ENCODE data around the gene GGACT.

DNA sequence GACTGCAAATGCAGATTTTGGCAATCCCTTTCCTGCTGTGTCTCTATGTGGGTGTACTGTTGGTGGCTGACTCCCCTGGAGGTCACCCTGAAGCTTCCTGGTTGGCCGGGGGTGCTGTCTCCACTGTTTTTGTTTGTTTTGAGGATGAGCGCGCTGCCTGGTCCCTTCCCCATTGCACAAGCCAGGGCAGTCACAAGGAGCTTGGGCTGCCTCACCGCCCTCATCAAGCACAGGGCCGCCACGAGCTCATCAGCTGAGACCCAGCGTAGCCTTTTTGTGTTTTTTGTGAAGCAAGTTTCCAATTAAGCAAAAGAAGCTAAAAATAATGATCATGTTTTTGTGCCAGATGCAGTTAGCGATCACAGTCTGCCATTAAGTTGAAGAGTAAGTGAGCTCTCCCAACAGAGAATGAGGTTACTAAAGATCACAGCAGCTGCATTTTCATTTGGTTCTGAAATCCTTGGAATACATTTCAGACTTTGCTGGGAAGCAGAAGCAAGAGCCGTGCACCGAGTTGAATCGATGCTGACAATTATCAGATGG, 57.8 kb downstream of the GGACT start:
- TF ChIP-seq CTCF (IDR thresholded peaks at IDR 0.05), result no peak
- TF ChIP-seq REST (IDR thresholded peaks at IDR 0.05; ENCODE audit: insufficient read depth in 1 of 2, low read depth in 2 of 2, low read length in 1 of 2), result no peak
- no peak for TF ChIP-seq TCF7L2 (IDR thresholded peaks at IDR 0.05; ENCODE audit: low read depth, low read length)

All from Panc1 (cell line).